ENCODE data around the gene MFSD6L.
"Not testable (repeated sequence)": the region's sequence is repeated elsewhere in the genome, so short reads cannot be mapped to it uniquely, and the experiment has no call there.

MFSD6L gene

GRCh38 chr17:8821446-8822105, 22.4 kb upstream of the MFSD6L start:
- no peak for DNase-seq (ENCODE audit: low read depth in 1 of 2, low spot score in 1 of 2)
- TF ChIP-seq JUND (IDR thresholded peaks at IDR 0.05; ENCODE audit: low read depth) = no peak
- in situ Hi-C loops (cut with HindIII; ENCODE audit: low pct_unique_long_range_greater_than_20kb, low sequenced_read_pairs) = no loop called here

GRCh38 chr17:8820311-8821010, 21.3 kb upstream of the MFSD6L start:
- in situ Hi-C loops (cut with HindIII; ENCODE audit: low pct_unique_long_range_greater_than_20kb, low sequenced_read_pairs) = no loop called here
- TF ChIP-seq JUND (IDR thresholded peaks at IDR 0.05; ENCODE audit: low read depth) = no peak
- no peak for DNase-seq (ENCODE audit: low read depth in 1 of 2, low spot score in 1 of 2)

GRCh38 chr17:8818654-8819330, 19.6 kb upstream of the MFSD6L start:
- no peak for DNase-seq (ENCODE audit: low read depth in 1 of 2, low spot score in 1 of 2)
- in situ Hi-C loops (cut with HindIII; ENCODE audit: low pct_unique_long_range_greater_than_20kb, low sequenced_read_pairs) = no loop called here
- TF ChIP-seq JUND (IDR thresholded peaks at IDR 0.05; ENCODE audit: low read depth) = no peak

- DNase-seq (ENCODE audit: low read depth in 1 of 2, low spot score in 1 of 2) = no peak
- no peak for TF ChIP-seq JUND (IDR thresholded peaks at IDR 0.05; ENCODE audit: low read depth)
- in situ Hi-C loops (cut with HindIII; ENCODE audit: low pct_unique_long_range_greater_than_20kb, low sequenced_read_pairs) = no loop called here
Observed at GRCh38 chr17:8818047-8818446, 18.9 kb upstream of the MFSD6L start.

- TF ChIP-seq JUND (IDR thresholded peaks at IDR 0.05; ENCODE audit: low read depth) = no peak
- in situ Hi-C loops (cut with HindIII; ENCODE audit: low pct_unique_long_range_greater_than_20kb, low sequenced_read_pairs) = no loop called here
- no peak for DNase-seq (ENCODE audit: low read depth in 1 of 2, low spot score in 1 of 2)
Observed at GRCh38 chr17:8806926-8807550, 7.9 kb upstream of the MFSD6L start.

- TF ChIP-seq JUND (IDR thresholded peaks at IDR 0.05; ENCODE audit: low read depth) = no peak
- in situ Hi-C loops (cut with HindIII; ENCODE audit: low pct_unique_long_range_greater_than_20kb, low sequenced_read_pairs) = no loop called here
- no peak for DNase-seq (ENCODE audit: low read depth in 1 of 2, low spot score in 1 of 2)
Observed at GRCh38 chr17:8806253-8806925, 7.2 kb upstream of the MFSD6L start.

- DNase-seq (ENCODE audit: low read depth in 1 of 2, low spot score in 1 of 2); in situ Hi-C loops (cut with HindIII; ENCODE audit: low pct_unique_long_range_greater_than_20kb, low sequenced_read_pairs): not testable (repeated sequence)
Observed at GRCh38 chr17:8805396-8805795, 6.2 kb upstream of the MFSD6L start.

GRCh38 chr17:8803531-8804420, 4.6 kb upstream of the MFSD6L start:
- peak in 1 of 2 experiments; percentile 42 for DNase-seq (ENCODE audit: low read depth in 1 of 2, low spot score in 1 of 2)
- in situ Hi-C loops (cut with HindIII; ENCODE audit: low pct_unique_long_range_greater_than_20kb, low sequenced_read_pairs) = no loop called here
- TF ChIP-seq JUND (IDR thresholded peaks at IDR 0.05; ENCODE audit: low read depth) = no peak

GRCh38 chr17:8801135-8801840, 2.1 kb upstream of the MFSD6L start:
- no peak for TF ChIP-seq JUND (IDR thresholded peaks at IDR 0.05; ENCODE audit: low read depth)
- DNase-seq (ENCODE audit: low read depth in 1 of 2, low spot score in 1 of 2) = no peak
- in situ Hi-C loops (cut with HindIII; ENCODE audit: low pct_unique_long_range_greater_than_20kb, low sequenced_read_pairs) = no loop called here

GRCh38 chr17:8800656-8801055, 1.5 kb upstream of the MFSD6L start:
- no peak for DNase-seq (ENCODE audit: low read depth in 1 of 2, low spot score in 1 of 2)
- TF ChIP-seq JUND (IDR thresholded peaks at IDR 0.05; ENCODE audit: low read depth) = no peak
- in situ Hi-C loops (cut with HindIII; ENCODE audit: low pct_unique_long_range_greater_than_20kb, low sequenced_read_pairs) = no loop called here

- DNase-seq (ENCODE audit: low read depth in 1 of 2, low spot score in 1 of 2) = no peak
- in situ Hi-C loops (cut with HindIII; ENCODE audit: low pct_unique_long_range_greater_than_20kb, low sequenced_read_pairs) = no loop called here
- no peak for TF ChIP-seq JUND (IDR thresholded peaks at IDR 0.05; ENCODE audit: low read depth)
Observed at GRCh38 chr17:8799570-8800212, 526 bp upstream of the MFSD6L start.
